OCI-LY3 (cell line): ENCODE results near the gene ADAM10.

Experiments used
- H2AFZ ChIP-seq: fragments of 200-600, 300-600 bp; shearing (Covaris generic); 2 replicates; pipeline ENCODE4 v1.6.0; 2014; ENCODE audit warnings: antibody characterized with exemption, low read depth, low read length
- H3K27ac ChIP-seq: fragments of 200-600, 300-600 bp; sonication (generic); 2 replicates; pipeline ENCODE4 v1.5.1; 2014; ENCODE audit warnings: mild to moderate bottlenecking, low read length, moderate library complexity, mixed read lengths
- H3K27me3 ChIP-seq: fragments of 200-600, 300-600 bp; sonication (generic); 2 replicates; pipeline ENCODE4 v1.6.1; 2014; ENCODE audit warnings: low read depth, low read length, mixed read lengths
- H3K36me3 ChIP-seq: fragments of 200-600, 300-600 bp; sonication (generic); replicated peaks from 2 replicates; pipeline ENCODE3; 2014; ENCODE audit warnings: low read depth, low read length, mixed read lengths
- H3K4me1 ChIP-seq: fragments of 300-600, 200-600 bp; sonication (generic); 2 replicates; pipeline ENCODE4 v1.6.1; 2014; ENCODE audit warnings: low read length, mixed read lengths
- H3K4me2 ChIP-seq: fragments of 200-600, 300-600 bp; sonication (generic); 2 replicates; pipeline ENCODE4 v1.6.1; 2014; ENCODE audit warnings: low read length, mixed read lengths
- H3K4me3 ChIP-seq: fragments of 300-600, 200-600 bp; sonication (generic); 2 replicates; pipeline ENCODE4 v1.5.1; 2014; ENCODE audit warnings: antibody characterized with exemption, mild to moderate bottlenecking, low read length, moderate library complexity
- H3K79me2 ChIP-seq: fragments of 300-600, 200-600 bp; shearing (Covaris generic); 2 replicates; pipeline ENCODE4 v1.6.1; 2014; ENCODE audit warnings: mild to moderate bottlenecking, low read length, mixed read lengths
- H3K9ac ChIP-seq: fragments of 300-600, 200-600 bp; shearing (Covaris generic); 2 replicates; pipeline ENCODE4 v1.6.0; 2014; ENCODE audit warnings: mild to moderate bottlenecking, low read length, moderate library complexity
- H3K9me3 ChIP-seq: fragments of 200-600, 300-600 bp; shearing (Covaris generic); 2 replicates; pipeline ENCODE4 v1.6.1; 2014; ENCODE audit warnings: low read length, mixed read lengths; ENCODE audit not compliant: insufficient read depth
- H4K20me1 ChIP-seq: fragments of 200-600, 300-600 bp; sonication (generic); 2 replicates; pipeline ENCODE4 v1.6.1; 2016; ENCODE audit warnings: low read length, mixed read lengths; ENCODE audit not compliant: insufficient read depth
- CTCF ChIP-seq: fragments of 200-600, 300-600 bp; sonication (generic); IDR thresholded peaks from 2 replicates; pipeline ENCODE4 v1.5.1; 2014; ENCODE audit warnings: antibody characterized with exemption, low read length, low read depth
- EZH2phosphoT487 ChIP-seq: fragments of 200-600 bp; shearing (Covaris generic); IDR thresholded peaks from 2 replicates; pipeline ENCODE4 v1.6.1; 2018; ENCODE audit warnings: antibody characterized with exemption, mixed run types, low read depth

The ADAM10 gene

GRCh38 chr15:58704155-58704865, 45.2 kb downstream of the ADAM10 start:
- no peaks in the 10 kb centered on the region for H4K20me1 ChIP-seq
- peaks cover 41% of the 10 kb centered on the region for H3K36me3 ChIP-seq
- no peak for TF ChIP-seq EZH2phosphoT487
- no peak for TF ChIP-seq CTCF
- H3K4me1 ChIP-seq, result peaks cover 23% of the 10 kb centered on the region
- no peak overlapping the region for H3K9ac ChIP-seq
- no peak overlapping the region for H3K4me3 ChIP-seq
- H3K27me3 ChIP-seq, result no peaks in the 10 kb centered on the region
- no peak overlapping the region for H2AFZ ChIP-seq
- H3K4me2 ChIP-seq, result no peak overlapping the region
- H3K79me2 ChIP-seq, result peaks cover 24% of the 10 kb centered on the region; the same call in 1 of the 2 replicates
- 0 out of 2 replicates have a peak, but pooled peaks cover 5% of the 10 kb centered on the region for H3K9me3 ChIP-seq
- no peak overlapping the region for H3K27ac ChIP-seq

- Histone ChIP-seq H3K79me2 (peaks cover 31% of the 10 kb centered on the region), H3K4me1 (peaks cover 23% of the 10 kb centered on the region)
These were observed 45.9 kb downstream of the ADAM10 start for GRCh38 chr15:58703610-58704009.

GRCh38 chr15:58702233-58702632, 47.3 kb downstream of the ADAM10 start:
- no peak for TF ChIP-seq CTCF
- no peak for TF ChIP-seq EZH2phosphoT487
- H3K27me3 ChIP-seq, result no peaks in the 10 kb centered on the region
- H3K79me2 ChIP-seq, result peaks cover 42% of the 10 kb centered on the region
- peaks cover 5% of the 10 kb centered on the region; the same call in 1 of the 2 replicates for H4K20me1 ChIP-seq
- peaks cover 20% of the 10 kb centered on the region for H3K4me1 ChIP-seq
- H3K4me3 ChIP-seq, result no peak overlapping the region
- no peak overlapping the region for H3K4me2 ChIP-seq
- peaks cover 49% of the 10 kb centered on the region for H3K36me3 ChIP-seq
- H3K9me3 ChIP-seq, result peaks cover 12% of the 10 kb centered on the region; the same call in 1 of the 2 replicates
- H3K27ac ChIP-seq, result no peak overlapping the region
- no peak overlapping the region for H3K9ac ChIP-seq
- no peak overlapping the region for H2AFZ ChIP-seq

More at GRCh38 chr15:58703610-58704009, 45.9 kb downstream of the ADAM10 start:
- Histone ChIP-seq H2AFZ (no peak overlapping the region), H3K9ac (no peak overlapping the region), H4K20me1 (no peaks in the 10 kb centered on the region), H3K4me3 (no peak overlapping the region), H3K27me3 (no peaks in the 10 kb centered on the region), H3K9me3 (peaks cover 11% of the 10 kb centered on the region; the same call in 1 of the 2 replicates), H3K27ac (no peak overlapping the region), H3K4me2 (peak overlapping the region; percentile 23; the same call in 1 of the 2 replicates), H3K36me3 (peaks cover 48% of the 10 kb centered on the region)
- TF ChIP-seq EZH2phosphoT487 (no peak), CTCF (no peak)

GRCh38 chr15:58701376-58701775, 48.1 kb downstream of the ADAM10 start:
- H3K9me3 ChIP-seq, result peaks cover 12% of the 10 kb centered on the region; the same call in 1 of the 2 replicates
- H3K27ac ChIP-seq, result no peak overlapping the region
- H3K4me2 ChIP-seq, result no peak overlapping the region
- H2AFZ ChIP-seq, result no peak overlapping the region
- peaks cover 50% of the 10 kb centered on the region for H3K79me2 ChIP-seq
- H3K4me1 ChIP-seq, result peaks cover 13% of the 10 kb centered on the region
- H3K36me3 ChIP-seq, result peaks cover 46% of the 10 kb centered on the region
- H3K27me3 ChIP-seq, result no peaks in the 10 kb centered on the region
- no peak overlapping the region for H3K4me3 ChIP-seq
- H3K9ac ChIP-seq, result no peak overlapping the region
- TF ChIP-seq EZH2phosphoT487, result no peak
- TF ChIP-seq CTCF, result no peak
- H4K20me1 ChIP-seq, result peaks cover 6% of the 10 kb centered on the region; the same call in 1 of the 2 replicates
